HTR-8/SVneo (cell line): ENCODE results near the gene MAN1C1.
A peak's percentile ranks its signal among the peaks of the same experiment; 100 is the strongest.

ENCODE experiments used
- DNase-seq: peaks from one replicate; pipeline ENCODE4 v3.0.0; 2011; ENCODE audit warnings: low spot score, mixed read lengths; ENCODE audit not compliant: insufficient read length
- FAIRE-seq: peaks from 2 replicates; lab custom pipeline; 2011; peaks lifted over from hg19 to GRCh38; lab: Jason Lieb, UNC

MAN1C1 gene

GRCh38 chr1:25673456-25673855 lies 56.9 kb downstream of the MAN1C1 start:
- no peak for DNase-seq
- no peak for FAIRE-seq

- FAIRE-seq (no peak), DNase-seq (no peak)
These were observed 57.6 kb downstream of the MAN1C1 start for GRCh38 chr1:25673962-25674806.

- DNase-seq (no peak), FAIRE-seq (no peak)
These were observed 58.2 kb downstream of the MAN1C1 start for GRCh38 chr1:25674807-25675084.

DNA sequence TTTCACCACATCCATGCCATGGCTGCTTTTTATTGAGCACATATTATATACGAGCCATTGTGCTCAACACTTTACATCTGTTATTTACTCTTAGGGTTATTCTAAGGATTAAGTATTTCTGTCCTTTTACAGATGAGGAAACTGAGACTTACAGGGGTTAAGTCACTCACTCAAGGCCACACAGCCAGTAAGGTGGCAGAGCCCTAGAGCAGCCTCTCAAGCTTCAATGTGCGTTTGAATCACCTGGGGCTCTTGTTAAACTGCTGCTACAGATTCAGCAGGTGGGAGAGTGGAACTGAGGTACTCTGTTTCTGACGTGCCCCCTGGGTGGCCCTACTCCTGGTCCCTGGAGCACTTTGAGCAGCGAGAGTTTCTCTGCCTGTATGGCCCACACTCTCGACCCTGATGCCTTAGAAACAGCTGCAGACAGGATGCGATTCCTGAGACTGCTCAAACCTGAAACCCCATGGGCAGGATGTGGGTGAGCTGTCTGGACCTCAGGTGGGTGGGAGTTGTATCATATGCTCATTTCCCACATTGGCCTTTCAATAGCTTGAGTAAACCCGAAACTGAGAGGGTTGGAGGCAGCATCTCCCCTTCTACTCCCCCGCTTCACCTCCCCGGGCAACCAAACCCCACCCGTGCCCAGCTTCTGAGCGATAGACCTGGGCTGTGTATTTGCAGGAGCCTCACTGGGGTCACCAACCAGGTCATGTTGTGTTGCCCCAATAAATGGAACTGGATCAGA lies 59.3 kb downstream of the MAN1C1 start:
- FAIRE-seq, result no peak

GRCh38 chr1:25676488-25676887 lies 59.9 kb downstream of the MAN1C1 start:
- FAIRE-seq, result peak; percentile 4
- DNase-seq, result no peak

More for the DNA sequence above, 59.3 kb downstream of the MAN1C1 start:
- DNase-seq, result no peak

DNA sequence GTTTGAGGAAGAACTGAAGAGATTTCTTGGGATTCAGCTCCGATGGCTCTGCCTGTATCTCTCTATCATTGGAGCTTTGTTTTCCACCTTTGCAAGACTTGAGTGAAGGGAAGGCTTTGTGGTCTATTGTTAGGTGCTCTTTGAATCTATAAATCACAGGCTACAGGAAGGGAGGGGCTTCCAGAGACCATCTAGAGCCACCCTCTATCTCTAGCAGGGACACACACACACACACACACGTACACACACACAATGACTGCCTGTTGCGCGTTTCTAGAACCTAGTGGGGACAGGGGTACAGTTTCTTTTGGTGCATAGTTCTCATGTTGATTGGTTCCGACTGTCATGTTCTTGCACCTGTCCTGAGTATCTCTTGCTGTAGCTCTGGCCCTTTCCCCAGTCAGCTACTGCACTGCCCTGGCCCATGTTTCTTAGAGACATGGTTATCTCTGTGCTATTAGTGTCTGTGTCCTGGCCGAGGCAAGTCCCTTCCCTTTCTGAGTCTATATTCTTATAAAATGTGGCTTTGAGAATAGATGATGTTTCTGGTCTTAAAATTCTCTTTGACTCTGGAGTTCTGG lies 60.7 kb downstream of the MAN1C1 start:
- no peak for FAIRE-seq
- no peak for DNase-seq

- FAIRE-seq (no peak), DNase-seq (no peak)
These were observed 62.6 kb downstream of the MAN1C1 start for GRCh38 chr1:25679171-25679570.

GRCh38 chr1:25680701-25681100 lies 64.1 kb downstream of the MAN1C1 start:
- no peak for DNase-seq

DNA sequence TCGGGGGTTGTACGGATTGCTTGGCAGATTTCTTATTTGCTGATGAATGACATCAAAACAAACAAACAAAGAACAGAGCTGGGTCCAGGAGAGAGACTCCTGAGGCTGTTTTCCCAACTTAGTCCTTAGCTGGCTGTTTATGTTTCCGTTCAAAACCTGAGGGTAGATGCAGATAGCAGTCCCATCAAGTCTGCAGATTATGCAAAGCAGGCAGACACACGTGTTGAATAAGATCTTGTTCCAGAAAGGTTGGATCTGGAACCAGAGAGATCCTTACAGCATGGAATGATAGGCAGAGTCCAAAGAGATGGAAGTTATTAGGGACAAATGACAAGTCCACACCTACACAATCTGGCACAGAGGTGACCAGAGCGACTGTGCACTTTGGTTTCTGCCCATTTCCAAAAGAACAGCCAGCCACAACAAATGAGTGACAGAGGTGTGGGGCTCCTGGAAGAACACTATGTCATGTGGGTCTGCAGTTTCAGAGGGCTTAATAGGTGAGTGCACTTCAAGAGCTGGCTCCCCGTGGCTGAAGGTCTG lies 65.5 kb downstream of the MAN1C1 start:
- FAIRE-seq (no peak), DNase-seq (no peak)

More at GRCh38 chr1:25680701-25681100, 64.1 kb downstream of the MAN1C1 start:
- FAIRE-seq, result no peak

DNA sequence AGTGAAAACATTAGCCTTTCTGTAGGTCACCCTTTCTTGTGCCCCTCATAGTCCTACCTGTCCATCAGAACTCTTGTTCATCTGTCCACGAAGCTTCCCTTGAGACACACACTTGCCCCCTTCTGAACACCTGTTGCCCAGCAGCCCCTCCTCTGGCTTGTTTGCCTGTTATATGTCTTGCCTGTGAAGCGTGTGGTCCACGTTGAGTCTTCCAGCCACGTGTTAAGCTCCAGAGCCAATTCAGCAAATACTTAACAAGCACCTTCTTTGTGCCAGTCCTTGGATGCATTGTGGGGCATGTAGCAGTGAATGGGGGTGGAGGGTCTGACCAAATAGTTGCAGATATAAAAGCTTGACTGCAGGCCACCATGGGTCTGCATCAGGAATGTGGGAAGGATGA lies 66.6 kb downstream of the MAN1C1 start:
- DNase-seq (no peak), FAIRE-seq (no peak)

GRCh38 chr1:25683731-25684130 lies 67.1 kb downstream of the MAN1C1 start:
- FAIRE-seq (peak; percentile 42), DNase-seq (peak; percentile 42)

- DNase-seq, result no peak
- no peak for FAIRE-seq
These were observed 67.8 kb downstream of the MAN1C1 start for GRCh38 chr1:25684216-25684965.

- no peak for FAIRE-seq
- no peak for DNase-seq
These were observed 68.7 kb downstream of the MAN1C1 start for GRCh38 chr1:25685211-25685750.

DNA sequence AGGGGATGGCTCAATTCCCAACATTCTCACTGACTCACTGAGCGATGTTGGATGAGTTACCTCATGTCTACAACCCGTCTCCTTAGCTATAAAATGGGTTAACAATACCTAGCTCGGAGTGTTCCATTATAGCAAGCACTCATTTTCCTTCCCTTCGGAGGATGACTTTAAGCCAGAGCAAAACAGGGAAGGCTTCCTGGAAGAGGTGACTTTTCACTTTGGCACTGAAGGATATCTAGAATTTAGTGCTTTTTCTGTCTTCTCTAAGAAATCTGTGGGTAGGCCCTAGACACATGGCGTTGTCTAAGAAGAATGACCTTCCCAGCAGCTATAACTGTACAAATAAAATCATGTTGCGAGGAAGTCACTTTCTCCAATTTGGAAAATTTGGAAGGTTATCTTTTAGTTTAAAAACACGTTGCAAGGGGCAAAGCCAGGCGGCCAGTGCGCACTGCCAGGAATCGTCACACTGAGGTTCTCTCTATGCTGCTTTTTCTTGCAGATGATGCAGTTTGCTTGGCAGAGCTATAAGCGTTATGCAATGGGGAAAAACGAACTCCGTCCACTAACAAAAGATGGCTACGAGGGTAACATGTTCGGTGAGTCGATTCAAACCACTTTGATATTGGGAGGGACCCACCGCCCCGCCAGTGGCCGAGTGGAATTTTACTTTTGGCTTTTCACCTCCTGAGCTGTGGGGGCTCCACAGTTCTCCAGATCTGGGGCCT lies 69.5 kb downstream of the MAN1C1 start:
- FAIRE-seq (no peak), DNase-seq (no peak)

DNA sequence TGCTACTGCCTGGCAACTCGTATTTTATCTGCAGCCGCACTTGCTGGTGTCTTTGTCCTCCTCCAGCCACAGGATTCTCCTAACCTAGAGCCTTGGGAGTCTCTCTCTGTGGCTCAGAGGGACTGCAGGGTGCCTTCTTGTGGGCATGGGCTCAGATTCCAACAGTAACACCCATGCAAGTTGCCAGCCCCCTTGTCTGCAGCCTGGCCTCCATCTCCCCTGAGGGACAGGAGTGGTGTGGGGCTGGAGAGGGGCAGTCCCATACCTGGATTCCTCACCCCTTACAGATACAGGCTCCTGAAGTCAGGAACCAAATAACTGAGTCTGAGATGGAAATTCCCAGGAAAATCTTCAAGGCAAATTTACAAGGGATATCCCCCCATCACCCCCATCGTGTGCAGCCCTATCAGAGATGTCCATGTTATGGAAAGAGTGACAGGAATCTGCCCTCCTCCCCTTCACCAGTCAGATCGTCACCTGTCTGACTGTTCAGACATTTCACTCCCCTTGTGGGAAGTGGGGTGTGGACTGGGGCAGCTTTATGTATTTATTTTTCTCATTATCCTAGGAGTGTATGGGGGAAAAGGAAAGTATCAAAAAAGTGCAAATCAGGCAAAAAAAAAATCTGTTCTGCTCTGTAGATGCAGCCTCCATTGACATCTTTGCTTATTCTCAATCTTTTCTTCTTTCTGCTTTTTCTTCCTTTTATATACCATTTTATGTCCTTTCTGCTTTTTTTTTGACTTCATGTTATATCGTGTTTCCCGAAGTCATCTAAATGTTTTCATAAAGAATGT lies 70.8 kb downstream of the MAN1C1 start:
- no peak for FAIRE-seq
- DNase-seq, result no peak

- no peak for FAIRE-seq
- DNase-seq, result no peak
These were observed 72.0 kb downstream of the MAN1C1 start for GRCh38 chr1:25688390-25689119.

DNA sequence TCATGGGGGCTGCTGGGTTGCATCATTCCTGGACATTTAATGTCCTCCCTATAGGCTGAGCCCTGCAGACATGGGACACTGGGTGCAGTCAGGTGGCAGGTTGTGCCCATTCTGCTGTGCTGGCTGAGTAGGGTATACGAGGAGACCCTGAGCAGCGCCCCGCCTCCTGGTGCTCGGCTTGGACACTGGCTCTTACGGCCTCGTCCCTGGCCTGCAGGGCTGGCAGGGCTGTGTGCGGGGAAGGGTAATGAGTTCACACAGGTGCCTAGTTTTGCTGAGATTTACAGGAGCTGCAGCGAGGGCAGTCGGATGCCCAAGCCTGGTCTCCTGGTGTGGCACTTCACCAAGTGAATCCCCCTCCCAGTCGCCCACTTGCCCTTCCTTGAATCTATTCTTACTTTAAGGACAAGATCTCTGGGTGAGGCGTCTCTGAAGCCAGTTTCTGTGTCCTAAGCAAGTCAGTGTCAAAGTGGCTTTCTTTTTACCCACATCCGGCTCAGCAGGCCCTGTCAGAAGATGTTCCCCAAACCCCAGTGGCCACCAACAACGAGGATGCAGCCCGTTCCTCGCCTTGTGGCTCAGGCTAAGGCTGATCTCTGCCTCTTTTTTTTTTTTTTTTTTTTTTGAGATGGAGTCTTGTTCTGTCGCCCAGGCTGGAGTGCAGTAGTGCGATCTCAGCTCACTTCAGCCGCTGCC lies 73.2 kb downstream of the MAN1C1 start:
- DNase-seq (no peak), FAIRE-seq (no peak)
